HepG2 (cell line): ENCODE measurements around the gene CAMK2D. TPM values are rescaled to one million over a fixed set of nuclear protein-coding genes. Genes with fewer than 3 reads are reported as not detected.

Experiments used
- ATAC-seq: fragments of 200-7000 bp; cut with Tn5 transposase; 3 replicates; pipeline ENCODE4 v1.9.1; 2020; ENCODE audit warnings: mild to moderate bottlenecking, moderate library complexity
- BruUV-seq: library from RNA; stranded (reverse); fragments of 400-500 nt; replicated peaks from 2 replicates; lab custom pipeline; 2021; lab: Mats Ljungman, UMichigan
- CTCF ChIA-PET: fragments of 300-600 bp; formaldehyde crosslinking; extraction: SDS; loops from one replicate; lab custom pipeline; 2021; ENCODE audit warnings: low total read pairs, inconsistent platforms, low intra/inter-chr PET ratio; lab: Yijun Ruan, JAX
- POLR2A ChIA-PET: fragments of 350-600 bp; sonication (Branson Sonifier 250); formaldehyde crosslinking; loops from one replicate; lab custom pipeline; 2020; ENCODE audit warnings: antibody characterized with exemption, inconsistent platforms; lab: Yijun Ruan, JAX
- DNase-seq: peaks from one replicate; pipeline ENCODE4 v3.0.0-alpha.2; 2015; ENCODE audit warnings: low spot score
- FAIRE-seq: peaks from 3 replicates; lab custom pipeline; 2011; peaks lifted over from hg19 to GRCh38; lab: Jason Lieb, UNC
- H2AFZ ChIP-seq: one replicate; pipeline ENCODE4 v1.6.1; 2011; ENCODE audit warnings: low read length, inconsistent platforms
- H3K27ac ChIP-seq: fragments of 300-600 bp; 3 replicates; pipeline ENCODE4 v1.8.0; 2011; ENCODE audit warnings: mixed run types, mild to moderate bottlenecking, mixed read lengths, low read length, inconsistent platforms; ENCODE audit not compliant: insufficient read depth; ENCODE audit errors: extremely low read length
- H3K27me3 ChIP-seq, 2 experiments: fragments of 200-600 bp in 1 of 2; 2 replicates in 1 of 2; 3 replicates in 1 of 2; pipeline versions ENCODE4 v1.6.0 to v1.8.0; 2011; ENCODE audit warnings: low read length in 2 of 2, mild to moderate bottlenecking in 2 of 2, moderate library complexity in 2 of 2, inconsistent platforms in 1 of 2; ENCODE audit not compliant: insufficient read depth in 2 of 2, control insufficient read depth in 1 of 2
- H3K36me3 ChIP-seq, 2 experiments: fragments of 200-600 bp in 1 of 2; replicated peaks in 1 of 2; 2 replicates in 1 of 2; 3 replicates in 1 of 2; pipeline versions ENCODE4 v1.5.1 to v1.8.0; 2011; ENCODE audit warnings: low read length in 2 of 2, inconsistent platforms in 1 of 2; ENCODE audit not compliant: insufficient read depth in 2 of 2, control insufficient read depth in 1 of 2
- H3K4me1 ChIP-seq: 2 replicates; pipeline ENCODE4 v1.5.1; 2012; ENCODE audit warnings: low read length, inconsistent platforms; ENCODE audit not compliant: insufficient read depth
- H3K4me2 ChIP-seq: 2 replicates; pipeline ENCODE4 v1.6.0; 2011; ENCODE audit warnings: low read depth, low read length, inconsistent platforms
- H3K4me3 ChIP-seq, 3 experiments: fragments of 200-600 bp in 1 of 3; sonication (generic), shearing (Covaris generic) in 1 of 3; replicated peaks in 1 of 3; 2 replicates each; pipeline ENCODE4 v1.5.1; 2011 to 2016; ENCODE audit warnings: low read length in 3 of 3, inconsistent platforms in 2 of 3, low read depth in 2 of 3, mild to moderate bottlenecking in 2 of 3, control low read depth in 1 of 3, mixed read lengths in 1 of 3; ENCODE audit not compliant: insufficient read depth in 1 of 3
- H3K79me2 ChIP-seq: one replicate; pipeline ENCODE4 v1.6.1; 2011; ENCODE audit warnings: low read length, inconsistent platforms; ENCODE audit not compliant: insufficient read depth
- H3K9ac ChIP-seq: 2 replicates; pipeline ENCODE4 v1.6.0; 2011; ENCODE audit warnings: mild to moderate bottlenecking, low read depth, low read length, inconsistent platforms; ENCODE audit not compliant: insufficient read depth
- H3K9me3 ChIP-seq: 2 replicates; pipeline ENCODE4 v1.5.1; 2012; ENCODE audit warnings: mild to moderate bottlenecking, low read length
- H4K20me1 ChIP-seq: 2 replicates; pipeline ENCODE4 v1.6.0; 2011; ENCODE audit warnings: inconsistent platforms, mild to moderate bottlenecking, low read length, moderate library complexity; ENCODE audit not compliant: insufficient read depth
- BRCA1 ChIP-seq: sonication (generic); formaldehyde crosslinking; IDR thresholded peaks from 2 replicates; pipeline ENCODE4 v1.4.0; 2020; ENCODE audit warnings: missing genetic modification reagents
- ZNF121 ChIP-seq: sonication (generic); formaldehyde crosslinking; IDR thresholded peaks from 2 replicates; pipeline ENCODE4 v1.5.0; 2020; ENCODE audit warnings: mild to moderate bottlenecking, missing genetic modification reagents
- WGBS: methylation state at CpG from one replicate; pipeline ENCODE4 v1.1.6; 2017; ENCODE audit warnings: low lambda C conversion rate; 5-methylcytosine and 5-hydroxymethylcytosine counted together
- in situ Hi-C: cut with HindIII; loops from 2 replicates; pipeline ENCODE4 v1.10.0; 2017; ENCODE audit warnings: low pct_unique_long_range_greater_than_20kb; ENCODE audit not compliant: extremely low pct_ligation_motif_present
- intact Hi-C: fragments of 100-400 bp; cut with micrococcal nuclease; formaldehyde crosslinking; loops from one replicate; pipeline ENCODE4 v1.10.0; 2022; ENCODE audit not compliant: unreplicated experiment
- polyA plus RNA-seq, 8 experiments: library from polyadenylated mRNA; depleted of rRNA in 3 of 8; stranded (reverse) in 7 of 8; unstranded in 1 of 8; fragments of >200 nt; fragmentation: Illumina TruSeq in 4 of 8; extraction: Trizol in 4 of 8; gene quantifications; 2 replicates each; pipeline versions ENCODE4 v1.2.1 to v1.2.3, GENCODE V29; 2011 to 2016; ENCODE audit warnings: low read depth in 4 of 8, missing spikeins in 1 of 8, mixed read lengths in 1 of 8; ENCODE audit not compliant: insufficient read depth in 1 of 8
- total RNA-seq, 5 experiments: library from RNA; depleted of rRNA; stranded (reverse); fragments of >200 nt; fragmentation: Illumina TruSeq; extraction: Trizol; gene quantifications; 2 replicates each; pipeline ENCODE4 v1.2.3, GENCODE V29; 2016; ENCODE audit warnings: low read depth in 1 of 5
- TF ChIP-seq, protein P1 (sequence below): sonication (generic); formaldehyde crosslinking; IDR thresholded peaks from 2 replicates; pipeline ENCODE4 v1.4.0; 2020; ENCODE audit warnings: missing genetic modification reagents
- TF ChIP-seq, protein P2 (sequence below): sonication (generic); formaldehyde crosslinking; IDR thresholded peaks from 2 replicates; pipeline ENCODE4 v1.5.0; 2020; ENCODE audit warnings: mild to moderate bottlenecking, missing genetic modification reagents, borderline replicate concordance
- TF ChIP-seq, protein P3 (sequence below): sonication (generic); formaldehyde crosslinking; conservative IDR thresholded peaks from 2 replicates; pipeline ENCODE4 v1.4.0; 2020; ENCODE audit warnings: missing genetic modification reagents

CAMK2D gene
- total and polyA plus RNA-seq, 2 of the 13 experiments (the other 11 are each of a cell fraction or from before 2014, with no cell fraction given): 18.0 to 65.4 TPM

DNA sequence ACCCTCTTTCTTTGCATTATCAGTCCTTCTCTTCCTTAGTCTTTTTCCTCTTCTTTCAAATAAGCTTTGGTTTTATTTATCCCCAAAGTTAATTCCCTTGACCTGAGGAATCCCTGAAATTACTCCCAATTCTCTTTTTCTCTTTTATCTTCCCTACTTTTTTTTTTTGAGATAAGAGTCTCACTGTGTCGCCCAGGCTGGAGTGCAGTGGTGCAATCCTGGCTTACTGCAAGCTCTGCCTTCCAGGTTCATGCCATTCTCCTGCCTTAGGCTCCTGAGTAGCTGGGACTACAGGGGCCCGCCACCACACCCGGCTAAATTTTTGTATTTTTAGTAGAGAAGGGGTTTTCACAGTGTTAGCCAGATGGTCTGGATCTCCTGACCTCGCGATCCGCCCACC, 17.8 kb downstream of the CAMK2D start:
- no peak overlapping the region for H3K27ac ChIP-seq
- no peak for FAIRE-seq
- no peak overlapping the region for H3K9ac ChIP-seq
- TF ChIP-seq, protein P1, sequence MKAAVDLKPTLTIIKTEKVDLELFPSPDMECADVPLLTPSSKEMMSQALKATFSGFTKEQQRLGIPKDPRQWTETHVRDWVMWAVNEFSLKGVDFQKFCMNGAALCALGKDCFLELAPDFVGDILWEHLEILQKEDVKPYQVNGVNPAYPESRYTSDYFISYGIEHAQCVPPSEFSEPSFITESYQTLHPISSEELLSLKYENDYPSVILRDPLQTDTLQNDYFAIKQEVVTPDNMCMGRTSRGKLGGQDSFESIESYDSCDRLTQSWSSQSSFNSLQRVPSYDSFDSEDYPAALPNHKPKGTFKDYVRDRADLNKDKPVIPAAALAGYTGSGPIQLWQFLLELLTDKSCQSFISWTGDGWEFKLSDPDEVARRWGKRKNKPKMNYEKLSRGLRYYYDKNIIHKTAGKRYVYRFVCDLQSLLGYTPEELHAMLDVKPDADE (CRISPR knock-in tag): no peak
- TF ChIP-seq ZNF121: peak; percentile 27; the same call in 1 of the 2 replicates
- TF ChIP-seq, all 625 proteins: peak for 1
- H4K20me1 ChIP-seq: no peaks in the 10 kb centered on the region
- in situ Hi-C loops: no loop called here
- WGBS: 94% methylated on average over 6 of the region's 6 CpGs
- no peaks in the 10 kb centered on the region for H3K9me3 ChIP-seq
- no peaks in the 10 kb centered on the region for H3K27me3 ChIP-seq
- ChIA-PET CTCF (no interaction called here), POLR2A (interaction anchor here (1.6 kb wide), 1 partner anchor 17 kb away, joined by 3 read pairs; no protein-coding TSS in a partner anchor)
- ATAC-seq (no peak), DNase-seq (no peak)
- no TSS peak for BruUV-seq
- intact Hi-C loops: no loop called here
- H3K4me1 ChIP-seq: peaks cover 16% of the 10 kb centered on the region
- no peak overlapping the region for H3K4me3 ChIP-seq
- H3K4me2 ChIP-seq: no peak overlapping the region
- H3K79me2 ChIP-seq: peaks cover 14% of the 10 kb centered on the region
- no peak overlapping the region for H2AFZ ChIP-seq
- H3K36me3 ChIP-seq: peaks cover 0 to 5% of the 10 kb centered on the region in 2 experiments; a peak in 2 of 5 replicates

DNA sequence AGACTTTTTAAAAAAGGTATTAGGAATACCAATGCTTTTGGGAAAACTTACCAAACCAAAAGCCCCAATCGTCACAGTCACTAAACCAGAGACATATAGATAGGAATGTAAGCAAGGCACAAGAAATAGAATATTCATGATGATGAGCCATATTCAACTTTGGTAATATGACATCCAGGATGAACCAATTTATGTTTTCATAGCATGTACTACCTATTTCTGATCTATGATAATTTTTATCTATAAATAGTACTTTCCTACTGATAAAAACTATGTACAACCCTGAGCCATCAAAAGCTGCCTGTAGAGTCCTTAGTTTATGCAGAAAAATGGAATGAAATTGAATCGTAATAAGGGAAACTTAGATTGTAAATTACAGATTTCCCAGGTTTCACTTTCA, 18.9 kb downstream of the CAMK2D start:
- H3K9ac ChIP-seq: no peak overlapping the region
- peaks cover 15% of the 10 kb centered on the region for H3K79me2 ChIP-seq
- ATAC-seq (no peak), DNase-seq (no peak), FAIRE-seq (no peak)
- no peaks in the 10 kb centered on the region for H3K27me3 ChIP-seq
- H2AFZ ChIP-seq: no peak overlapping the region
- BruUV-seq: no TSS peak
- WGBS: 97% methylated on average over 2 of the region's 2 CpGs
- H3K36me3 ChIP-seq: peaks cover 0 to 5% of the 10 kb centered on the region in 2 experiments; a peak in 2 of 5 replicates
- in situ Hi-C loops: no loop called here
- peaks cover 6% of the 10 kb centered on the region for H3K4me1 ChIP-seq
- no peaks in the 10 kb centered on the region for H3K9me3 ChIP-seq
- ChIA-PET CTCF (no interaction called here), POLR2A (interaction anchor here (1.6 kb wide), 1 partner anchor 18 kb away, joined by 3 read pairs; no protein-coding TSS in a partner anchor)
- intact Hi-C loops: no loop called here
- H3K4me3 ChIP-seq: no peak overlapping the region
- no peak overlapping the region for H3K27ac ChIP-seq
- H3K4me2 ChIP-seq: no peak overlapping the region
- no peaks in the 10 kb centered on the region for H4K20me1 ChIP-seq
- TF ChIP-seq, protein P2, sequence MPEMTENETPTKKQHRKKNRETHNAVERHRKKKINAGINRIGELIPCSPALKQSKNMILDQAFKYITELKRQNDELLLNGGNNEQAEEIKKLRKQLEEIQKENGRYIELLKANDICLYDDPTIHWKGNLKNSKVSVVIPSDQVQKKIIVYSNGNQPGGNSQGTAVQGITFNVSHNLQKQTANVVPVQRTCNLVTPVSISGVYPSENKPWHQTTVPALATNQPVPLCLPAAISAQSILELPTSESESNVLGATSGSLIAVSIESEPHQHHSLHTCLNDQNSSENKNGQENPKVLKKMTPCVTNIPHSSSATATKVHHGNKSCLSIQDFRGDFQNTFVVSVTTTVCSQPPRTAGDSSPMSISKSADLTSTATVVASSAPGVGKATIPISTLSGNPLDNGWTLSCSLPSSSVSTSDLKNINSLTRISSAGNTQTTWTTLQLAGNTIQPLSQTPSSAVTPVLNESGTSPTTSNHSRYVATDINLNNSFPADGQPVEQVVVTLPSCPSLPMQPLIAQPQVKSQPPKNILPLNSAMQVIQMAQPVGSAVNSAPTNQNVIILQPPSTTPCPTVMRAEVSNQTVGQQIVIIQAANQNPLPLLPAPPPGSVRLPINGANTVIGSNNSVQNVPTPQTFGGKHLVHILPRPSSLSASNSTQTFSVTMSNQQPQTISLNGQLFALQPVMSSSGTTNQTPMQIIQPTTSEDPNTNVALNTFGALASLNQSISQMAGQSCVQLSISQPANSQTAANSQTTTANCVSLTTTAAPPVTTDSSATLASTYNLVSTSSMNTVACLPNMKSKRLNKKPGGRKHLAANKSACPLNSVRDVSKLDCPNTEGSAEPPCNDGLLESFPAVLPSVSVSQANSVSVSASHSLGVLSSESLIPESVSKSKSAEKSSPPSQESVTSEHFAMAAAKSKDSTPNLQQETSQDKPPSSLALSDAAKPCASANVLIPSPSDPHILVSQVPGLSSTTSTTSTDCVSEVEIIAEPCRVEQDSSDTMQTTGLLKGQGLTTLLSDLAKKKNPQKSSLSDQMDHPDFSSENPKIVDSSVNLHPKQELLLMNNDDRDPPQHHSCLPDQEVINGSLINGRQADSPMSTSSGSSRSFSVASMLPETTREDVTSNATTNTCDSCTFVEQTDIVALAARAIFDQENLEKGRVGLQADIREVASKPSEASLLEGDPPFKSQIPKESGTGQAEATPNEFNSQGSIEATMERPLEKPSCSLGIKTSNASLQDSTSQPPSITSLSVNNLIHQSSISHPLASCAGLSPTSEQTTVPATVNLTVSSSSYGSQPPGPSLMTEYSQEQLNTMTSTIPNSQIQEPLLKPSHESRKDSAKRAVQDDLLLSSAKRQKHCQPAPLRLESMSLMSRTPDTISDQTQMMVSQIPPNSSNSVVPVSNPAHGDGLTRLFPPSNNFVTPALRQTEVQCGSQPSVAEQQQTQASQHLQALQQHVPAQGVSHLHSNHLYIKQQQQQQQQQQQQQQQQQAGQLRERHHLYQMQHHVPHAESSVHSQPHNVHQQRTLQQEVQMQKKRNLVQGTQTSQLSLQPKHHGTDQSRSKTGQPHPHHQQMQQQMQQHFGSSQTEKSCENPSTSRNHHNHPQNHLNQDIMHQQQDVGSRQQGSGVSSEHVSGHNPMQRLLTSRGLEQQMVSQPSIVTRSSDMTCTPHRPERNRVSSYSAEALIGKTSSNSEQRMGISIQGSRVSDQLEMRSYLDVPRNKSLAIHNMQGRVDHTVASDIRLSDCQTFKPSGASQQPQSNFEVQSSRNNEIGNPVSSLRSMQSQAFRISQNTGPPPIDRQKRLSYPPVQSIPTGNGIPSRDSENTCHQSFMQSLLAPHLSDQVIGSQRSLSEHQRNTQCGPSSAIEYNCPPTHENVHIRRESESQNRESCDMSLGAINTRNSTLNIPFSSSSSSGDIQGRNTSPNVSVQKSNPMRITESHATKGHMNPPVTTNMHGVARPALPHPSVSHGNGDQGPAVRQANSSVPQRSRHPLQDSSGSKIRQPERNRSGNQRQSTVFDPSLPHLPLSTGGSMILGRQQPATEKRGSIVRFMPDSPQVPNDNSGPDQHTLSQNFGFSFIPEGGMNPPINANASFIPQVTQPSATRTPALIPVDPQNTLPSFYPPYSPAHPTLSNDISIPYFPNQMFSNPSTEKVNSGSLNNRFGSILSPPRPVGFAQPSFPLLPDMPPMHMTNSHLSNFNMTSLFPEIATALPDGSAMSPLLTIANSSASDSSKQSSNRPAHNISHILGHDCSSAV (CRISPR knock-in tag): no peak
- TF ChIP-seq BRCA1 (CRISPR knock-in tag): no peak
- TF ChIP-seq, protein P3, sequence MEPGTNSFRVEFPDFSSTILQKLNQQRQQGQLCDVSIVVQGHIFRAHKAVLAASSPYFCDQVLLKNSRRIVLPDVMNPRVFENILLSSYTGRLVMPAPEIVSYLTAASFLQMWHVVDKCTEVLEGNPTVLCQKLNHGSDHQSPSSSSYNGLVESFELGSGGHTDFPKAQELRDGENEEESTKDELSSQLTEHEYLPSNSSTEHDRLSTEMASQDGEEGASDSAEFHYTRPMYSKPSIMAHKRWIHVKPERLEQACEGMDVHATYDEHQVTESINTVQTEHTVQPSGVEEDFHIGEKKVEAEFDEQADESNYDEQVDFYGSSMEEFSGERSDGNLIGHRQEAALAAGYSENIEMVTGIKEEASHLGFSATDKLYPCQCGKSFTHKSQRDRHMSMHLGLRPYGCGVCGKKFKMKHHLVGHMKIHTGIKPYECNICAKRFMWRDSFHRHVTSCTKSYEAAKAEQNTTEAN (CRISPR knock-in tag): no peak
